Tibial nerve (tissue), 4 donors: Measurements from ENCODE around the gene TSPAN7. TPM values are rescaled to one million over a fixed set of nuclear protein-coding genes. Genes with fewer than 3 reads are reported as not detected.

Experiments
- DNase-seq, 2 donors: peaks; one replicate each; pipeline ENCODE4 v3.0.0-alpha.2; 2019; ENCODE audit warnings: low spot score in 2 of 2
- H3K27ac ChIP-seq, 4 donors: fragments of 200-600 bp; sonication (generic) in 3 of 4; one replicate each; pipeline ENCODE4 v1.5.1; 2017 to 2019; ENCODE audit warnings: mild to moderate bottlenecking in 1 of 4
- H3K27me3 ChIP-seq, 2 donors: fragments of 200-600 bp; sonication (generic) in 1 of 2; one replicate each; pipeline versions ENCODE4 v1.5.1 to v1.6.0; 2017 to 2019
- H3K36me3 ChIP-seq, 3 donors: fragments of 200-600 bp; sonication (generic); one replicate each; pipeline ENCODE4 v1.5.1; 2018 to 2019
- H3K4me1 ChIP-seq, 4 donors: fragments of 200-600 bp; sonication (generic) in 3 of 4; one replicate each; pipeline ENCODE4 v1.5.1; 2017 to 2019
- H3K4me3 ChIP-seq, 4 donors: fragments of 200-600 bp; sonication (generic) in 3 of 4; one replicate each; pipeline ENCODE4 v1.5.1; 2017 to 2019; ENCODE audit warnings: mild to moderate bottlenecking in 1 of 4, moderate library complexity in 1 of 4
- H3K9me3 ChIP-seq, 4 donors: fragments of 200-600 bp; sonication (generic) in 3 of 4; one replicate each; pipeline ENCODE4 v1.5.1; 2017 to 2019
- EP300 ChIP-seq, 2 donors: sonication (generic); formaldehyde crosslinking; IDR thresholded peaks; one replicate each; pipeline ENCODE4 v1.6.1; 2017; ENCODE audit warnings: antibody characterized with exemption in 2 of 2, mild to moderate bottlenecking in 1 of 2
- POLR2A ChIP-seq, 2 donors: fragments of 450-650 bp; IDR thresholded peaks; one replicate each; pipeline ENCODE4 v1.6.1; 2017; ENCODE audit warnings: antibody characterized with exemption in 2 of 2, mild to moderate bottlenecking in 2 of 2, moderate library complexity in 2 of 2
- WGBS, 2 donors: methylation state at CpG; one replicate each; pipeline ENCODE4 v1.1.5; 2018; 5-methylcytosine and 5-hydroxymethylcytosine counted together
- total RNA-seq, 4 donors: library from RNA; depleted of rRNA; stranded (reverse); fragments of >200 nt; gene quantifications; one replicate each; pipeline ENCODE4 v1.1.0, GENCODE V29; 2016
- TF ChIP-seq, protein P1 (sequence below), 5 experiments: fragments of 200-600 bp in 3 of 5; fragments of 450-650 bp in 2 of 5; sonication (generic) in 3 of 5; IDR thresholded peaks; one replicate each; pipeline ENCODE4 v1.5.1; 2016 to 2019; ENCODE audit warnings: antibody characterized with exemption in 5 of 5, mild to moderate bottlenecking in 3 of 5, moderate library complexity in 2 of 5

The TSPAN7 gene
- total RNA-seq, 4 donors from 2014 or later = 28.5 to 68.2 (median 40.5) TPM

DNA sequence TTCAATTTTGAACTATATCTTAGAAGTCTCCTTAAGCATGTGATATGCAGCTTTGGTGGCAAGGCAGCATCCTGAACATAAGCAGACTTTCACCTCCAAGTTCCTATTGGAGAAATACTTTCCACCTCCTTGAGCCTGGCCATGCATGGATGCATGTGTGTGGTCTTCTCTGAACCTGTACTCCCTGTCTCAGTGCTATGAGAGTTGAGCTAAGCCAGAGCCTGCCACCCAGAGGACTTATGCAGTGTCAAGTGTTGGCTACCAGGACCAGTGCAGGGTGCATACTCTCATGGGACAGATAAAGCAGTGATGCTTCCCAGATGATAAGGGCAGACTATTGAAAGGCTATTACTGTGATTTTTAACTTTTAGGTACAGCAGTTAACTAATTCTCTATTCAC, 105.6 kb downstream of the TSPAN7 start:
- no peak for DNase-seq
- no peak overlapping the region for H3K27ac ChIP-seq
- H3K36me3 ChIP-seq = no peaks in the 10 kb centered on the region
- TF ChIP-seq, protein P1, sequence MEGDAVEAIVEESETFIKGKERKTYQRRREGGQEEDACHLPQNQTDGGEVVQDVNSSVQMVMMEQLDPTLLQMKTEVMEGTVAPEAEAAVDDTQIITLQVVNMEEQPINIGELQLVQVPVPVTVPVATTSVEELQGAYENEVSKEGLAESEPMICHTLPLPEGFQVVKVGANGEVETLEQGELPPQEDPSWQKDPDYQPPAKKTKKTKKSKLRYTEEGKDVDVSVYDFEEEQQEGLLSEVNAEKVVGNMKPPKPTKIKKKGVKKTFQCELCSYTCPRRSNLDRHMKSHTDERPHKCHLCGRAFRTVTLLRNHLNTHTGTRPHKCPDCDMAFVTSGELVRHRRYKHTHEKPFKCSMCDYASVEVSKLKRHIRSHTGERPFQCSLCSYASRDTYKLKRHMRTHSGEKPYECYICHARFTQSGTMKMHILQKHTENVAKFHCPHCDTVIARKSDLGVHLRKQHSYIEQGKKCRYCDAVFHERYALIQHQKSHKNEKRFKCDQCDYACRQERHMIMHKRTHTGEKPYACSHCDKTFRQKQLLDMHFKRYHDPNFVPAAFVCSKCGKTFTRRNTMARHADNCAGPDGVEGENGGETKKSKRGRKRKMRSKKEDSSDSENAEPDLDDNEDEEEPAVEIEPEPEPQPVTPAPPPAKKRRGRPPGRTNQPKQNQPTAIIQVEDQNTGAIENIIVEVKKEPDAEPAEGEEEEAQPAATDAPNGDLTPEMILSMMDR (IDR thresholded peaks at IDR 0.05) = no peak
- H3K4me1 ChIP-seq = no peaks in the 10 kb centered on the region
- no peak overlapping the region for H3K4me3 ChIP-seq
- no peaks in the 10 kb centered on the region for H3K27me3 ChIP-seq
- H3K9me3 ChIP-seq = no peaks in the 10 kb centered on the region

DNA sequence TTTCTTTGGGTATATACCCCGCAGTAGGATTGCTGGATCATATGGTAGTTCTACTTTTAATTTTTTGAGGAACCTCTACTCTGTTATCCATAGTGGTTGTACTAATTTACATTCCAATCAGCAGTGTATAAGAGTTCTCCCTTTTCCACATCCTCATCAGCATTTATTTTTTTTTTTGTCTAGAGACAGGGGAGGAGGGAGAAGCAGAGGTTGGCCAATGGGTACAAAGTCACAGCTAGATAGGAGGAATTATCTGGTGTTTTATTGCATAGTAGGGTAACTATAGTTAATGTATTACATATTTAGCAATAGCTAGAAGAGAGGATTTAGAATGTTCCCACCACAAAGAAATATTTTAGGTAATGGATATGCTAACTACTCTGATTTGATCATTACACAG, 107.4 kb downstream of the TSPAN7 start:
- no peak for TF ChIP-seq POLR2A (IDR thresholded peaks at IDR 0.05)
- no peak for TF ChIP-seq EP300 (IDR thresholded peaks at IDR 0.05)
- TF ChIP-seq, protein P1 (IDR thresholded peaks at IDR 0.05) = no peak
- Histone ChIP-seq H3K36me3 (no peaks in the 10 kb centered on the region), H3K4me3 (no peak overlapping the region), H3K9me3 (no peaks in the 10 kb centered on the region), H3K27ac (no peak overlapping the region), H3K27me3 (no peaks in the 10 kb centered on the region), H3K4me1 (no peaks in the 10 kb centered on the region)
- no peak for DNase-seq
- WGBS, 2 donors = 91 to 100% methylated on average over 1 of the region's 1 CpG

DNA sequence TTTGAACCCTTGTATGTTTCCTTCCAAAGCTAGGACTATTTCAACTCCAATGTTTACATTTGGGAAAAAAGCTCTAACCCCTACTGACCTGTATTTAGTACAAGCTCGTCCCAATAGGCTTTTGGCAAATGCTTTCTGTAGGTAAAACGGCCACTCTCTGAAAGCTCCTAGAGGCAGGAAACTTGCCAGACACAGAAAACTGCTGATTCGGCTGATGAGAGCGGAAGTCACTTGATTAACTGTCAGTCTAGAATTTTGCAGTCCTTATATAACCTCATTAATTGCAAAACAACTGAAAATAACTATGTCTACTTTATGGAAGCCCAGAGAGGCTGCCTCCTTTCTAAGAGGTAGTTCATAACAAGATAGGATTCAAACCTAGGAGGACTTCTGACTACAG, 108.1 kb downstream of the TSPAN7 start:
- H3K4me3 ChIP-seq = no peak overlapping the region
- H3K4me1 ChIP-seq = no peaks in the 10 kb centered on the region
- DNase-seq = no peak
- H3K27me3 ChIP-seq = no peaks in the 10 kb centered on the region
- no peaks in the 10 kb centered on the region for H3K36me3 ChIP-seq
- no peaks in the 10 kb centered on the region for H3K9me3 ChIP-seq
- WGBS, 2 donors = 42 to 56% methylated on average over 4 of the region's 4 CpGs
- TF ChIP-seq, protein P1 (IDR thresholded peaks at IDR 0.05) = no peak
- TF ChIP-seq POLR2A (IDR thresholded peaks at IDR 0.05) = no peak
- TF ChIP-seq EP300 (IDR thresholded peaks at IDR 0.05) = no peak
- no peak overlapping the region for H3K27ac ChIP-seq

DNA sequence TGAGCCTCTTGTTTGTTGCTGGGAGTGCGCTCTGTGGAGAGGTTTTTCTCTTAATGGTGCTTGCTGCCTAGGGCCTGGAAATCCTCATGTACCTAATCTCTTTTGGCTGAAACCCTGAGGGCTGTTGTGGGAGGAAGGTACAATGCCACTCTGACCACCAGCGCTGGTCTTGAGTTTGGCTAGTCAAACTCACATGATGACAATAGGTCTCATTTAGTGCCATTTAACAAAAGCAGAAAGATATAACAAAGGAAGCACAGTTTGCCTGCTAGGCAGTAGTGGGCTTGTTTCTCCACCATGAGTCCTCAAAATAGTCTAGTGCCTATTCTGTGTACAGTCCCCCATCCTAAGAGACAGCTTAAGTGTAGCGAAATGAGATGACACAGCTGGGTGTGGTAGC, 111.3 kb downstream of the TSPAN7 start:
- Histone ChIP-seq H3K4me1 (no peaks in the 10 kb centered on the region), H3K27me3 (peaks cover 0 to 4% of the 10 kb centered on the region in 2 donors), H3K27ac (no peak overlapping the region), H3K36me3 (no peaks in the 10 kb centered on the region), H3K9me3 (no peaks in the 10 kb centered on the region), H3K4me3 (no peak overlapping the region)
- WGBS, 2 donors = 68 to 81% methylated on average over 3 of the region's 3 CpGs
- DNase-seq = no peak
- TF ChIP-seq, protein P1 (IDR thresholded peaks at IDR 0.05) = no peak
- TF ChIP-seq EP300 (IDR thresholded peaks at IDR 0.05) (no peak), POLR2A (IDR thresholded peaks at IDR 0.05) (no peak)

DNA sequence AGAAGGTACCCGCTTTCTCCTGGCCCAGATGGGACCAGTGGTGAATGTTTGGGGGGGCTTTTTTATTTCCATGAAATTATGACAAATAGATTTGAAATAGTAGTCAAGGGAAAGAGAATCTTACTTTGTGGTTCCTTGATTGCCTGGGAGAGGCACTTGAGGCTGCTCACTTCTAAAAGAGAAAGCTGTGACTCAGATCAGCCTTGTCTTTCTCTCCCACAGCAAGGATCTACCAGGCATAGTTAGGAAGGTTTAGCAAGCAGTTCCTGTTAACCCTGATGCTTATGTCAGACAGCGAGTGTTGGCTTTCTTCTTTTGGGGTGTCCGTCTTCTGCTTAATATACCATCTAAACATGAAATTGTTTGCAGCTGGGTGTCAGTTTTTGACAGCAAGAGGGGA, 114.5 kb downstream of the TSPAN7 start:
- Histone ChIP-seq H3K27ac (no peak overlapping the region), H3K27me3 (peaks cover 0 to 4% of the 10 kb centered on the region in 2 donors), H3K36me3 (no peaks in the 10 kb centered on the region), H3K9me3 (no peaks in the 10 kb centered on the region), H3K4me3 (no peak overlapping the region), H3K4me1 (no peaks in the 10 kb centered on the region)
- no peak for DNase-seq
- TF ChIP-seq POLR2A (IDR thresholded peaks at IDR 0.05) (no peak), EP300 (IDR thresholded peaks at IDR 0.05) (no peak)
- TF ChIP-seq, protein P1 (IDR thresholded peaks at IDR 0.05) = no peak
- WGBS, 2 donors = 86 to 97% methylated on average over 3 of the region's 3 CpGs
